Neutrophil (primary cell): ENCODE measurements around the gene TBCEL.

Experiments
- H3K27ac ChIP-seq: fragments of 200-600 bp; sonication (generic); 2 replicates; pipeline ENCODE4 v1.5.1; 2016; ENCODE audit warnings: mild to moderate bottlenecking, moderate library complexity
- H3K27me3 ChIP-seq: fragments of 200-600 bp; sonication (generic); 2 replicates; pipeline ENCODE4 v1.6.0; 2016; ENCODE audit warnings: mild to moderate bottlenecking
- H3K36me3 ChIP-seq: fragments of 200-600 bp; sonication (generic); 2 replicates; pipeline ENCODE4 v1.5.1; 2017
- H3K4me1 ChIP-seq, 2 experiments: fragments of 200-600 bp in 1 of 2; sonication (generic) in 1 of 2; 1 replicate in 1 of 2; 2 replicates in 1 of 2; pipeline versions ENCODE4 v1.5.1 to v1.6.1; 2013 to 2016; ENCODE audit warnings: low read depth in 1 of 2, low read length in 1 of 2, mild to moderate bottlenecking in 1 of 2, moderate library complexity in 1 of 2; ENCODE audit not compliant: control insufficient read depth in 1 of 2, insufficient read depth in 1 of 2
- H3K4me3 ChIP-seq, 2 experiments: fragments of 200-600 bp in 1 of 2; sonication (generic) in 1 of 2; 1 replicate in 1 of 2; 2 replicates in 1 of 2; pipeline ENCODE4 v1.5.1; 2013 to 2016; ENCODE audit warnings: low read depth in 1 of 2, low read length in 1 of 2, mild to moderate bottlenecking in 1 of 2, moderate library complexity in 1 of 2
- H3K9me3 ChIP-seq: fragments of 200-600 bp; sonication (generic); 2 replicates; pipeline ENCODE4 v1.5.1; 2016
- TF ChIP-seq, protein P1 (sequence below): fragments of 200-600 bp; sonication (generic); IDR thresholded peaks from 2 replicates; pipeline ENCODE4 v1.5.1; 2016; ENCODE audit warnings: antibody characterized with exemption

TBCEL gene

DNA sequence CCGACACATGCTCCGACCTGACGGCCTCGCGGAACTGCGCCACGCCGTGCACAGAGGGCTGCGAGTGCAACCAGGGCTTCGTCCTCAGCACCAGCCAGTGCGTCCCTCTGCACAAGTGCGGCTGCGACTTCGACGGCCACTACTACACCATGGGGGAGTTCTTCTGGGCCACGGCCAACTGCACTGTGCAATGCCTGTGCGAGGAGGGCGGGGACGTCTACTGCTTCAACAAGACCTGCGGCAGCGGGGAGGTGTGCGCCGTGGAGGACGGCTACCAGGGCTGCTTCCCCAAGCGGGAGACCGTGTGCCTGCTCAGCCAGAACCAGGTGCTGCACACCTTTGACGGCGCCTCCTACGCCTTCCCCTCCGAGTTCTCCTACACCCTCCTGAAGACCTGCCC is 103.9 kb downstream of the TBCEL start:
- Histone ChIP-seq H3K4me3 (no peak overlapping the region), H3K9me3 (no peaks in the 10 kb centered on the region)
- TF ChIP-seq, protein P1, sequence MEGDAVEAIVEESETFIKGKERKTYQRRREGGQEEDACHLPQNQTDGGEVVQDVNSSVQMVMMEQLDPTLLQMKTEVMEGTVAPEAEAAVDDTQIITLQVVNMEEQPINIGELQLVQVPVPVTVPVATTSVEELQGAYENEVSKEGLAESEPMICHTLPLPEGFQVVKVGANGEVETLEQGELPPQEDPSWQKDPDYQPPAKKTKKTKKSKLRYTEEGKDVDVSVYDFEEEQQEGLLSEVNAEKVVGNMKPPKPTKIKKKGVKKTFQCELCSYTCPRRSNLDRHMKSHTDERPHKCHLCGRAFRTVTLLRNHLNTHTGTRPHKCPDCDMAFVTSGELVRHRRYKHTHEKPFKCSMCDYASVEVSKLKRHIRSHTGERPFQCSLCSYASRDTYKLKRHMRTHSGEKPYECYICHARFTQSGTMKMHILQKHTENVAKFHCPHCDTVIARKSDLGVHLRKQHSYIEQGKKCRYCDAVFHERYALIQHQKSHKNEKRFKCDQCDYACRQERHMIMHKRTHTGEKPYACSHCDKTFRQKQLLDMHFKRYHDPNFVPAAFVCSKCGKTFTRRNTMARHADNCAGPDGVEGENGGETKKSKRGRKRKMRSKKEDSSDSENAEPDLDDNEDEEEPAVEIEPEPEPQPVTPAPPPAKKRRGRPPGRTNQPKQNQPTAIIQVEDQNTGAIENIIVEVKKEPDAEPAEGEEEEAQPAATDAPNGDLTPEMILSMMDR, result no peak

DNA sequence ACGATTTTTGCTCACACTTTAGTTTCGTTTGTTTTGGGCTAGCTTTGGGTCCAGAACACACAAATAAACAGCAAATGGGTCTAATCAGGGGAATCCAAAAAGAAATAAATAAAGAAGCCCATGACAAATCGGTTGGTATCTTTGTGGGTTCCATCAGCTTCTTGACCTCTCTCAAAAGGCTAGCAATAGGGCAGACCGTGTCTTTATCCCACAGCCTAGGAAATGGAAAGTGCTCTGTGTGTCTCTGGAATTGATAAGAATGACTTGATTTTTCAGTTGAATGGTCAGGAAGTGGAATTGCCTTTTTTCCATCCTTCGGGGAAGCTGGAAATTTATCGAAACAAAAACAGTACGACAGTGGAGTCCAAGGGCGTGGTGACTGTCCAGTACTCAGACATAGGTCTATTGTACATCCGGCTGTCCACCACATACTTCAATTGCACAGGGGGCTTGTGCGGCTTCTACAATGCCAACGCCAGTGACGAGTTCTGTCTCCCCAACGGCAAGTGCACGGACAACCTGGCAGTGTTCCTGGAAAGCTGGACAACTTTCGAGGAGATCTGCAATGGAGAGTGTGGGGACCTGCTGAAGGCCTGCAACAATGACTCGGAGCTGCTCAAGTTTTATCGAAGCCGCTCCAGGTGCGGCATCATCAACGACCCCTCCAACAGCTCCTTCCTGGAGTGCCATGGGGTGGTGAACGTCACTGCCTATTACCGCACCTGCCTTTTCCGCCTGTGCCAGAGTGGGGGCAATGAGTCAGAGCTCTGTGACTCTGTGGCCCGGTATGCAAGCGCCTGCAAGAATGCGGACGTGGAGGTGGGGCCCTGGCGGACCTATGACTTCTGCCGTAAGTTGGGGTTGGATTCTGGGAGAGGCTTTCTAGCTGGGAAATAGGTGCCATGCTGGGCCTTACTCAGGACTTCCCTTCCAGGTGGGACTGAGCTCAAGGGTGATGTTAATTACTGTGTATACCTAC is 105.7 kb downstream of the TBCEL start:
- no peak overlapping the region for H3K27ac ChIP-seq
- H3K4me3 ChIP-seq, result no peak overlapping the region
- H3K9me3 ChIP-seq, result no peaks in the 10 kb centered on the region
- H3K27me3 ChIP-seq, result no peaks in the 10 kb centered on the region
- TF ChIP-seq, protein P1, result no peak
- no peaks in the 10 kb centered on the region for H3K4me1 ChIP-seq
- no peaks in the 10 kb centered on the region for H3K36me3 ChIP-seq

More for the DNA sequence above, 103.9 kb downstream of the TBCEL start:
- H3K27ac ChIP-seq, result no peak overlapping the region
- H3K4me1 ChIP-seq, result no peaks in the 10 kb centered on the region
- H3K27me3 ChIP-seq, result no peaks in the 10 kb centered on the region
- H3K36me3 ChIP-seq, result no peaks in the 10 kb centered on the region

DNA sequence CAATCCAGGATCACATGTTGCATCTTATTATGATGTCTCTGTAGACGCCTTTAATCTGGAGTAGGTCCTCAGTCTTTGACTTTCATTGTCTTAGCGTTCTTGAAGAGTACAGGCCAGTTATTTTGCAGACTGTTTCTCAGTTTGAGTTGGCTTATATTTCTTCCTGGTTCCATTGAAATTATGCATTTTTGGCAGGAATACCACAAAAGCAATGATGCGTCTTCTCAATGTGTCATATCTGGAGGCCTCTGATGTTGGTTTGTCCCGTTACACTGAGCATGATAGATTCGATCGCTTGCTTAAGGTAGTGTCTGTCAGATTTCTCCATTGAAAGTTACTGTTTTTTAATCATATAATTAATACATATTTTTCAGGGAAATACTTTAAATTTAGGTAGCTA is 107.8 kb downstream of the TBCEL start:
- Histone ChIP-seq H3K27me3 (no peaks in the 10 kb centered on the region), H3K4me1 (no peaks in the 10 kb centered on the region), H3K9me3 (no peaks in the 10 kb centered on the region), H3K4me3 (no peak overlapping the region), H3K27ac (no peak overlapping the region), H3K36me3 (no peaks in the 10 kb centered on the region)
- TF ChIP-seq, protein P1, result no peak

DNA sequence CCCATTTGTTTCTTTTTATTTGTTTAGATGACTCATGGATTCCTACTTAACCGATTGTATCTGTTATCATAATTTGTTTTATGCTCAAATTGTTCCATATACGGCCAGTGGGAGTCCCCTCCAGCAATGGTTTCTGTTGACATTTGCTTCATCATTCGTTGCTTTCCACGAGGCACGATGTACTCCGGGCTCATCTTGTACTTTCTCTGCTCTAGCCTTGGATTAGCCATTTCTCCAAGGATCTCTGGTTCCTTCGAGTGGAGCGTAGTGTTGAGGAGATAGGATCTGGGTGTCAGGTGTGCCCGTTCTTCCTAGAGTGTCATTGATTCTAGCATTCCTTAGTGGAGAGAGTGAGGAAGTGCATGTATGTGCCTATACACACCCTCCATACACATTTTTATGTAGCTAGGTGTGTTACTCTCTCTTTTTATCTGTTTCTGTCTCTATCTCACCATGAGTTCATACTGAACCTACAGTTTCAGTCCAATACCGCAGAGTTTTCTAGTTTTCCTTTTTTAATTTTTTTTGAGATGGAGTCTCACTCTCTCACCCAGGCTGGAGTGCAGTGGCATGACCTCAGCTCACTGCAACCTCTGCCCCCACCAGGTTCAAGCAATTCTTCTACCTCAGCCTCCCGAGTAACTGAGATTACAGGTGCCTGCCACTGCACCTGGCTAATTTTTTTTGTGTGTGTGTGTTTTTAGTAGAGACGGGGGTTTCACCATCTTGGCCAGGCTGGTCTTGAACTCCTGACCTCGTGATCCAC is 108.5 kb downstream of the TBCEL start:
- TF ChIP-seq, protein P1, result no peak
- no peaks in the 10 kb centered on the region for H3K9me3 ChIP-seq
- H3K27me3 ChIP-seq, result no peaks in the 10 kb centered on the region
- H3K36me3 ChIP-seq, result no peaks in the 10 kb centered on the region
- H3K27ac ChIP-seq, result no peak overlapping the region
- no peak overlapping the region for H3K4me3 ChIP-seq
- no peaks in the 10 kb centered on the region for H3K4me1 ChIP-seq

DNA sequence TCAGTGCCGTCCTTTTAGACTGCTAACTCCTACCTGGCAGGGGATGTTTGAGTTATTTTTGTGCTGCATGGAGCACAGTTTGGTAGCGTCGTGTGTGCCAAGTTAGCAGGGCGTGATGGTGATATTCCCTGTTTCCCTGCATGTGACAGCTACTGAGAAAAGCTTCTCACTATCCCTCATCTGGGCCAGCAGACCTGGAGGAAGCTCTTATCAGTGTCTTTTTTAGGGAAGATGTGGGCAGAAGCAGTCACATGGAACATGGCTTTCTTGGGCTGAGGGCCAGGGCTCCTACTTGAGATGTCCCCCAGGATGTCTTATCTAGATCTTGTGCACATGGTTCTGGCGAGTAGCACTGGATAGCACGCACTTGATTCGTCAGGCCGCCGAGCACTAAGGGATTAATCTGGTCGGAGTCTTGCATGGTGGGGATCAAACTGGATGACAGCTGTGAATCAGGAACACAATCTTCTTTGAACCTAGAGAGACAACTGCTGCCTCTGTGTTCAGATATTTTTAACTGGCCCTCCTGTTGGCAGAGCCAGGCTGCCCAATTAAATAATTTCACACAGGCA is 110.9 kb downstream of the TBCEL start:
- Histone ChIP-seq H3K4me3 (no peak overlapping the region), H3K9me3 (no peaks in the 10 kb centered on the region), H3K4me1 (no peaks in the 10 kb centered on the region), H3K27me3 (no peaks in the 10 kb centered on the region), H3K36me3 (no peaks in the 10 kb centered on the region), H3K27ac (no peak overlapping the region)
- TF ChIP-seq, protein P1, result no peak
